ENCODE measurements around the gene EPRS1. TPM values are rescaled to one million over a fixed set of nuclear protein-coding genes. Genes with fewer than 3 reads are reported as not detected.

The EPRS1 gene
- total RNA-seq, 1 donor from 2014 or later: 98.7 TPM

DNA sequence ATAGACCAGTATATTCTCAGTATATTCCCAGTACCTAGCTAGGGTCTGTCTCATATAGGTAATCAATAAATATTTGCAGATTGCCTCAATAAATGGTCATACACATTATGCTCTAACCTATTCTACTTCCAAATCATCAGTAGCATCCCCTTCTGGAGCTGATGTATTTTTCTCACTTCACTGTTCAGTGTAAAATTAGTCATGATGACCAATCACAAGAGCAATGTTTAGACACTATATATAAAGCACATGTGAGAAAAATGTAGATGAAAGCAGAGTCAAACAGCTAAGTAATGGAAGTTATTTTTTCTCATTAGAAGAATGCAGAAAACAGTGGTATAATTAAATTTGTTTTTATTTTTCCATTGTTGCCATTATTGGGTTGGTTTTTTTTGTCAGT lies 34.7 kb downstream of the EPRS1 start:
- Mint-ChIP-seq H3K9me3 (no peaks in the 10 kb centered on the region), H3K27me3 (ENCODE audit: low read depth) (no peaks in the 10 kb centered on the region), H3K27ac (ENCODE audit: unreplicated experiment) (no peak overlapping the region), H3K36me3 (ENCODE audit: low read depth) (peaks cover 9% of the 10 kb centered on the region), H3K4me3 (no peak overlapping the region), H3K4me1 (no peaks in the 10 kb centered on the region)
- TF ChIP-seq, protein P1, sequence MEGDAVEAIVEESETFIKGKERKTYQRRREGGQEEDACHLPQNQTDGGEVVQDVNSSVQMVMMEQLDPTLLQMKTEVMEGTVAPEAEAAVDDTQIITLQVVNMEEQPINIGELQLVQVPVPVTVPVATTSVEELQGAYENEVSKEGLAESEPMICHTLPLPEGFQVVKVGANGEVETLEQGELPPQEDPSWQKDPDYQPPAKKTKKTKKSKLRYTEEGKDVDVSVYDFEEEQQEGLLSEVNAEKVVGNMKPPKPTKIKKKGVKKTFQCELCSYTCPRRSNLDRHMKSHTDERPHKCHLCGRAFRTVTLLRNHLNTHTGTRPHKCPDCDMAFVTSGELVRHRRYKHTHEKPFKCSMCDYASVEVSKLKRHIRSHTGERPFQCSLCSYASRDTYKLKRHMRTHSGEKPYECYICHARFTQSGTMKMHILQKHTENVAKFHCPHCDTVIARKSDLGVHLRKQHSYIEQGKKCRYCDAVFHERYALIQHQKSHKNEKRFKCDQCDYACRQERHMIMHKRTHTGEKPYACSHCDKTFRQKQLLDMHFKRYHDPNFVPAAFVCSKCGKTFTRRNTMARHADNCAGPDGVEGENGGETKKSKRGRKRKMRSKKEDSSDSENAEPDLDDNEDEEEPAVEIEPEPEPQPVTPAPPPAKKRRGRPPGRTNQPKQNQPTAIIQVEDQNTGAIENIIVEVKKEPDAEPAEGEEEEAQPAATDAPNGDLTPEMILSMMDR (conservative IDR thresholded peaks at IDR 0.05): no peak
- DNase-seq (ENCODE audit: low read depth, low spot score): no peak

DNA sequence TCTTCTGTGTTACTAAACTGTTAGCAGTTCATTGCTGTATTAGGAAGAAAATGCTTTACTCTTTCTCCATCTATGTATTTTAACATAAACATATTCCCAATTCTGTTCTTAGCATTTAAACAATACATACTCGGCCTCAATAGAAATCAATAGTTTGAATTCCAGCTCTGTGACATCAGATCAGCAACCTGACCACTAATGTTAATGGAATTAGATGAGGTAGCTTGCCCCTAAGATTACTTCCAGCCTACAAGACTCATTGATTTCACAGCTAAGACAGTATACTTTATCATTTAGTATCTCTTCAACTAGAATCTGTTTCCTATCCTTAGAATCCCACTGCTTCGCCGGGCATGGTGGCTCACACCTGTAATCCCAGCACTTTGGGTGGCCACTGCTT lies 38.9 kb downstream of the EPRS1 start:
- peaks cover 6% of the 10 kb centered on the region for H3K36me3 Mint-ChIP-seq (ENCODE audit: low read depth)
- H3K4me1 Mint-ChIP-seq: no peaks in the 10 kb centered on the region
- H3K4me3 Mint-ChIP-seq: no peak overlapping the region
- no peaks in the 10 kb centered on the region for H3K27me3 Mint-ChIP-seq (ENCODE audit: low read depth)
- H3K9me3 Mint-ChIP-seq: no peaks in the 10 kb centered on the region
- no peak for DNase-seq (ENCODE audit: low read depth, low spot score)
- TF ChIP-seq, protein P1 (conservative IDR thresholded peaks at IDR 0.05): no peak
- H3K27ac Mint-ChIP-seq (ENCODE audit: unreplicated experiment): no peak overlapping the region

DNA sequence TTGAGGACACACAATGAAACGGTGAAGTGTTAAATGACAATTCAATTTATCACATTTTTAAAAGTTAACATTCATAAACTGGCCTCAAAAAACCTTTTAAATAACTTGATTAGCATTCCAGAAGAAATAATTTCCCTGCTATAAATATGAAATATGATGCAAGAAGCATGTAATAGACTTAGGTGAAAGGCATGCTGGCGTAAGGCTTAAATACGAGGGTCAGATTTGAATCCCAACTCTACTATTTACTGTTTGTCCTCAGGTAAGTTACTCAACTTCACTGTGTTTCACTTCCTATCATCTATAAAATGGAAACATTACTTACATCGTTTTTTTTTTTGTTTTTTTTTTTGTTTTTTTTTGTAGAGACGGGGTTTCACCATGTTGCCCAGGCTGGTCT lies 40.8 kb downstream of the EPRS1 start:
- Mint-ChIP-seq H3K9me3 (no peaks in the 10 kb centered on the region), H3K27ac (ENCODE audit: unreplicated experiment) (no peak overlapping the region), H3K4me3 (no peak overlapping the region), H3K4me1 (no peaks in the 10 kb centered on the region), H3K36me3 (ENCODE audit: low read depth) (peaks cover 5% of the 10 kb centered on the region), H3K27me3 (ENCODE audit: low read depth) (no peaks in the 10 kb centered on the region)
- no peak for DNase-seq (ENCODE audit: low read depth, low spot score)
- TF ChIP-seq, protein P1 (conservative IDR thresholded peaks at IDR 0.05): no peak

DNA sequence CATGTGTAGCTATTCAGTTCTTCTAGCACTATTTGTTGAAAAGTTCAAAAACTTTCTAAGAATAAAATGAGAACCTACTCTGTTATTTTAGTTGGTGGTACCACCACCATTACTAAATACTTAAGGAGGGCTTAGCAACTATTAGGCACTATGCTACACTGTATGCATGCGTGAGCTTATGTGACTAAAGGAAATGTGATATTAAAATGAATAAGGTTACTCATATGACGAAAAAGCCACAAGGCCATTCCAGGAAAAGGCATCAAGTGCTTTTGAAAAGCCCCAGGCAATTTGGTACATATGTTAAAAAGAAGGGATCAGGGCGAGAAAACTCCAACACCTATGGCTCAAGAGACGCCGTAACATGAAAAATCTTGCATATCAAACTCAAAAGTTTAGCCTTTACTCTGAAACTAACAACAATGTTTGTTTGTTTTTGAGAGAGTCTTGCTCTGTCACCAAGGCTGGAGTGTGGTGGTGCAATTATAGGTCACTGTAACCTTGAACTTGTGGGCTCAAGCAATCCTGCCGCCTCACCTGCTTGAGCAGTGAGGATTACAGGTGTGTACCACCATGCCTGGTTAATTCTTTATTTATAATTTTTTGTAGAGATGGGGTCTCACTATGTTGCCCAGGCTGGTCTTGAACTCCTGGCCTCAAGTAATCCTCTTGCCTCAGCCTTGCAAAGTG lies 42.5 kb downstream of the EPRS1 start:
- DNase-seq (ENCODE audit: low read depth, low spot score): no peak
- no peaks in the 10 kb centered on the region for H3K4me1 Mint-ChIP-seq
- no peaks in the 10 kb centered on the region for H3K27me3 Mint-ChIP-seq (ENCODE audit: low read depth)
- peaks cover 4% of the 10 kb centered on the region for H3K36me3 Mint-ChIP-seq (ENCODE audit: low read depth)
- no peak overlapping the region for H3K27ac Mint-ChIP-seq (ENCODE audit: unreplicated experiment)
- no peaks in the 10 kb centered on the region for H3K9me3 Mint-ChIP-seq
- TF ChIP-seq, protein P1 (conservative IDR thresholded peaks at IDR 0.05): no peak
- no peak overlapping the region for H3K4me3 Mint-ChIP-seq

DNA sequence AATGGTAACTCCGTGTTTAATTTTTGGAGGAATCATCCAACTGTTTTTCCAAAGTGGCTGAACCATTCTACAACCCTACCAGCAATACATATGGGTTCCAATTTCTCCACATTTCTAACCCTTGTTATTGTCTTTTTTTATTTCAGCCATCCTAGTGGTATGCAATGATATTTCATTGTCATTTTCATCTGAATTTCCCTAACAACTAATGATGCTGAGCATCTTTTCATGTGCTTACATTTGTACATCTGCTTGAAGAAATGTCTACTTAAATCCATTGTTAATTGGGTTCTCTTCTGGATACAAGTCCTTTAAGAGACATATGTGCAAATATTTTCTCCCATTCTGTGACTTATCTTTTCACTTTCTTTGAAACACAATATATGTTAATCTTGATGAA lies 43.3 kb downstream of the EPRS1 start:
- Mint-ChIP-seq H3K36me3 (ENCODE audit: low read depth) (peaks cover 4% of the 10 kb centered on the region), H3K27ac (ENCODE audit: unreplicated experiment) (no peak overlapping the region), H3K27me3 (ENCODE audit: low read depth) (no peaks in the 10 kb centered on the region), H3K4me3 (no peak overlapping the region), H3K4me1 (no peaks in the 10 kb centered on the region), H3K9me3 (no peaks in the 10 kb centered on the region)
- TF ChIP-seq, protein P1 (conservative IDR thresholded peaks at IDR 0.05): no peak
- DNase-seq (ENCODE audit: low read depth, low spot score): no peak

All from neural crest cell (in vitro differentiated cells).